ENCODE data around the gene BRPF3. TPM values are rescaled to one million over a fixed set of nuclear protein-coding genes. Genes with fewer than 3 reads are reported as not detected.
A peak's percentile ranks its signal among the peaks of the same experiment; 100 is the strongest.

BRPF3 gene
- total and polyA plus RNA-seq, 10 of the 15 experiments (the other 5 are each of a cell fraction or from before 2014, with no cell fraction given): 2.3 to 16.1 (median 6.7) TPM

DNA sequence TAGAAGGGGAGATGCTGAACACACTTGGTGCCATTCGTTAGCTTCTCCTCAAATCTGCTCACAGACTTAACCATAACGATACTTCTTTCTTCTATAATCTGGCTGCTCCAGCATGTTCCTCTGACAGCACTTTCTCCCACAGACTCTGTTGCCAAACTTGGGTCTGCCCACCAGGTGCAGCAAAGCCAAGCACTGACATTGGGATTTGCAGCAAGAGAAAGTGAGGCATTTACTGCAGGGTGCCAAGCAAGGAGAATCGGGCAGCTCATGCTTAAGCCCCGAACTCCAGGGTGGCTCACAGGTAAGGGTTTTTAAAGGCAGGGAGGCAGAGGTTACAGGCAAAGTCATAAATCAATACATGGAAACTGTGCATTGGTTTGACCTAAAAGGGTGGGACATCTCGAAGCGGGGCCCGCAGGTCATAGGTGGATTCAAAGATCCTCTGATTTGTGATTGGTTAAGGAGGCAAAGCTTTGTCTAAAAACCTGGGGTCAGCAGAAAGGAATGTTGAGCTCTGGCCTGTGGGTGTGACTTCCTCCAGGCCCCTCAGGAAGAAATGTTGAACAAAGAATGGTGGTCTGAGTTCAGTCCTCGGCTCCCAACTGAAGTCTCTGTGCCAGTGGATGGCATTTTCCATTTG lies 48.2 kb downstream of the BRPF3 start:
- 0 out of 2 replicates have a peak, but pooled peaks have one; percentile 41 for TF ChIP-seq NFYB (IDR thresholded peaks at IDR 0.05; ENCODE audit: insufficient read depth, low read depth, low read length)
- TF ChIP-seq SUPT20H (IDR thresholded peaks at IDR 0.05; ENCODE audit: borderline replicate concordance, control insufficient read depth, low read depth, low read length): no peak
- TF ChIP-seq WRNIP1 (IDR thresholded peaks at IDR 0.05; ENCODE audit: borderline replicate concordance, low read depth, low read length): no peak
- ChIA-PET RAD21 (ENCODE audit: unreplicated experiment) (interaction anchor here (1.1 to 1.4 kb wide), 2 partner anchors 113 to 178 kb away, joined by 3 read pairs; no protein-coding TSS in a partner anchor), SMC1A (ENCODE audit: uncharacterized antibody, unreplicated experiment) (interaction anchor here (1.0 to 1.5 kb wide), 4 partner anchors 9 to 37 kb away, joined by 3 to 4 read pairs (median 4); no protein-coding TSS in a partner anchor), CTCF (interaction anchor here (0.6 to 1.7 kb wide), 6 partner anchors 9 to 324 kb away, joined by 3 to 6 read pairs (median 4); partner anchors contain the start of genes MAPK14 and SRPK1), POLR2A (interaction anchor here (0.6 kb wide), 1 partner anchor 501 kb away, joined by 3 read pairs; no protein-coding TSS in a partner anchor)
- no peak for FAIRE-seq
- no peak overlapping the region for H3K9ac ChIP-seq (ENCODE audit: control insufficient read depth, insufficient read depth, low read length)
- no peaks in the 10 kb centered on the region for H3K79me2 ChIP-seq (ENCODE audit: control insufficient read depth, insufficient read depth, low read length)
- BruUV-seq (replicated peaks): no TSS peak
- H3K4me3 ChIP-seq: no peak overlapping the region
- WGBS (ENCODE audit: insufficient coverage, insufficient replicate concordance, low lambda C conversion rate, missing lambda C conversion rate): 76% methylated on average over 8 of the region's 8 CpGs
- no peak overlapping the region for H3K4me2 ChIP-seq (ENCODE audit: control insufficient read depth, insufficient read depth)
- H2AFZ ChIP-seq (ENCODE audit: control insufficient read depth, low read depth, low read length): no peak overlapping the region
- no peaks in the 10 kb centered on the region for H4K20me1 ChIP-seq (ENCODE audit: control insufficient read depth, insufficient read depth)
- intact Hi-C loops (cut with micrococcal nuclease; ENCODE audit: unreplicated experiment) (no loop called here), in situ Hi-C loops (cut with MboI) (no loop called here)
- H3K9me3 ChIP-seq (replicated peaks; ENCODE audit: control insufficient read depth, insufficient read depth, low read length): no peaks in the 10 kb centered on the region
- ATAC-seq: no peak
- peaks cover 13% of the 10 kb centered on the region for H3K4me1 ChIP-seq (ENCODE audit: control insufficient read depth, insufficient read depth, low read length)
- H3K36me3 ChIP-seq (ENCODE audit: control insufficient read depth in 2 of 2, insufficient read depth in 2 of 2, low read length in 1 of 2): no peaks in the 10 kb centered on the region
- no peak for DNase-seq (ENCODE audit: low read depth, low spot score)
- H3K27me3 ChIP-seq (replicated peaks in 1 of 2; ENCODE audit: control insufficient read depth in 2 of 2, insufficient read depth in 2 of 2, low read length in 1 of 2): no peaks in the 10 kb centered on the region
- no peak overlapping the region for H3K27ac ChIP-seq (ENCODE audit: control insufficient read depth, insufficient read depth)

DNA sequence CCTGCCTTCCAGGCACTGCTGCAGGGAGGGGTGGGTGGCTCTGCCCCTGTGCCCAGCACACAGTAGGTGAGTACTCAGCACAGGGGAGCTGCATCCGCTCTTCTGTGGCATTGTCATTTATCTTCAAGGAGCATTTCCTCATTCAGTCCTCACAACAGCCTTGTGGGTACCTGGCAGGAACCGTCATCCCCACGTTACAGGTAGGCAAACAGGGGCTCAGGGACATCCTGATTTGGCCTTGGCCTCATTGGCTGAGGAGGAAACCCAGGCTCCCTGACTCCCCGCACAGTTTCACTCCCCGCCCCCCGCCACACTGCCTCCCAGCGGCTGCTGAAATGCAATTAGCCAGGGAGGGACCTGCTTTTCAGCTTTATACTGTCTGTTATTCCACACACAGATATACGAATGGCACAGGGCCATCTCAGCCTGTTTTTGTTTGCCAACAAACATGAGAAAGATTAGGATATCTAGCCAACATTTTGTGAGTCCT lies 49.1 kb downstream of the BRPF3 start:
- H3K4me1 ChIP-seq (ENCODE audit: control insufficient read depth, insufficient read depth, low read length): peaks cover 13% of the 10 kb centered on the region
- intact Hi-C loops (cut with micrococcal nuclease; ENCODE audit: unreplicated experiment): no loop called here
- CTCF ChIA-PET: interaction anchor here (1.1 to 1.7 kb wide), 5 partner anchors 9 to 218 kb away, joined by 3 to 5 read pairs (median 3); partner anchors contain the start of gene MAPK14
- SMC1A ChIA-PET (ENCODE audit: uncharacterized antibody, unreplicated experiment): interaction anchor here (1.3 to 1.5 kb wide), 3 partner anchors 8 to 35 kb away, joined by 3 to 4 read pairs (median 4); no protein-coding TSS in a partner anchor
- no peaks in the 10 kb centered on the region for H3K36me3 ChIP-seq (ENCODE audit: control insufficient read depth in 2 of 2, insufficient read depth in 2 of 2, low read length in 1 of 2)
- DNase-seq (ENCODE audit: low read depth, low spot score) (no peak), FAIRE-seq (peak; percentile 47), ATAC-seq (peak; percentile 46; the same call in 2 of the 3 replicates)
- no peak overlapping the region for H3K9ac ChIP-seq (ENCODE audit: control insufficient read depth, insufficient read depth, low read length)
- no peak overlapping the region for H3K4me2 ChIP-seq (ENCODE audit: control insufficient read depth, insufficient read depth)
- no peak overlapping the region for H3K4me3 ChIP-seq
- POLR2A ChIA-PET: no interaction called here
- BruUV-seq (replicated peaks): no TSS peak
- no peaks in the 10 kb centered on the region for H4K20me1 ChIP-seq (ENCODE audit: control insufficient read depth, insufficient read depth)
- TF ChIP-seq RAD21 (IDR thresholded peaks at IDR 0.05; ENCODE audit: insufficient read depth, low read depth, low read length) (0 out of 2 replicates have a peak, but pooled peaks have one; percentile 11), SPI1 (IDR thresholded peaks at IDR 0.05; ENCODE audit: borderline replicate concordance, insufficient read depth, low read depth, low read length) (peak; percentile 27; the same call in 1 of the 2 replicates), RBBP5 (conservative IDR thresholded peaks at IDR 0.05) (no peak), TARDBP (IDR thresholded peaks at IDR 0.05; ENCODE audit: borderline replicate concordance) (no peak)
- TF ChIP-seq, protein P1, sequence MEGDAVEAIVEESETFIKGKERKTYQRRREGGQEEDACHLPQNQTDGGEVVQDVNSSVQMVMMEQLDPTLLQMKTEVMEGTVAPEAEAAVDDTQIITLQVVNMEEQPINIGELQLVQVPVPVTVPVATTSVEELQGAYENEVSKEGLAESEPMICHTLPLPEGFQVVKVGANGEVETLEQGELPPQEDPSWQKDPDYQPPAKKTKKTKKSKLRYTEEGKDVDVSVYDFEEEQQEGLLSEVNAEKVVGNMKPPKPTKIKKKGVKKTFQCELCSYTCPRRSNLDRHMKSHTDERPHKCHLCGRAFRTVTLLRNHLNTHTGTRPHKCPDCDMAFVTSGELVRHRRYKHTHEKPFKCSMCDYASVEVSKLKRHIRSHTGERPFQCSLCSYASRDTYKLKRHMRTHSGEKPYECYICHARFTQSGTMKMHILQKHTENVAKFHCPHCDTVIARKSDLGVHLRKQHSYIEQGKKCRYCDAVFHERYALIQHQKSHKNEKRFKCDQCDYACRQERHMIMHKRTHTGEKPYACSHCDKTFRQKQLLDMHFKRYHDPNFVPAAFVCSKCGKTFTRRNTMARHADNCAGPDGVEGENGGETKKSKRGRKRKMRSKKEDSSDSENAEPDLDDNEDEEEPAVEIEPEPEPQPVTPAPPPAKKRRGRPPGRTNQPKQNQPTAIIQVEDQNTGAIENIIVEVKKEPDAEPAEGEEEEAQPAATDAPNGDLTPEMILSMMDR (IDR thresholded peaks at IDR 0.05 in 2 of 3, conservative IDR thresholded peaks at IDR 0.05 in 1 of 3; ENCODE audit: control insufficient read depth in 2 of 3, extremely low read depth in 1 of 3, insufficient read depth in 1 of 3, low read depth in 3 of 3, low read length in 3 of 3): peak; percentile 4 to 44 (median 24); a peak in 3 of 6 replicates
- no peak overlapping the region for H3K27ac ChIP-seq (ENCODE audit: control insufficient read depth, insufficient read depth)
- no peaks in the 10 kb centered on the region for H3K79me2 ChIP-seq (ENCODE audit: control insufficient read depth, insufficient read depth, low read length)
- in situ Hi-C loops (cut with MboI): no loop called here
- H3K27me3 ChIP-seq (replicated peaks in 1 of 2; ENCODE audit: control insufficient read depth in 2 of 2, insufficient read depth in 2 of 2, low read length in 1 of 2): no peaks in the 10 kb centered on the region
- RAD21 ChIA-PET (ENCODE audit: unreplicated experiment): interaction anchor here (1.1 kb wide), 1 partner anchor 114 kb away, joined by 3 read pairs; no protein-coding TSS in a partner anchor
- H2AFZ ChIP-seq (ENCODE audit: control insufficient read depth, low read depth, low read length): no peak overlapping the region; the same call in 1 of the 2 replicates
- WGBS (ENCODE audit: insufficient coverage, insufficient replicate concordance, low lambda C conversion rate, missing lambda C conversion rate): 44% methylated on average over 8 of the region's 8 CpGs
- H3K9me3 ChIP-seq (replicated peaks; ENCODE audit: control insufficient read depth, insufficient read depth, low read length): no peaks in the 10 kb centered on the region

Data from GM12878 (cell line).